SJSA1 (cell line): Measurements from ENCODE around the gene NPIPA8. TPM values are rescaled to one million over a fixed set of nuclear protein-coding genes. Genes with fewer than 3 reads are reported as not detected.
"Not testable (repeated sequence)": the region's sequence is repeated elsewhere in the genome, so short reads cannot be mapped to it uniquely, and the experiment has no call there.

ENCODE experiments used
- DNase-seq, 2 experiments: peaks; one replicate each; pipeline ENCODE4 v3.0.0-alpha.2; 2015 to 2020; ENCODE audit warnings: low spot score in 2 of 2, low read depth in 1 of 2
- H3K27ac ChIP-seq: fragments of 250-450 bp; sonication (Bioruptor Pico); 2 replicates; pipeline ENCODE4 v1.5.1; 2020; ENCODE audit warnings: mild to moderate bottlenecking, moderate library complexity
- H3K27me3 ChIP-seq: fragments of 250-450 bp; sonication (Bioruptor Pico); replicated peaks from 2 replicates; pipeline ENCODE4 v1.5.1; 2020; ENCODE audit warnings: mild to moderate bottlenecking, moderate library complexity
- H3K36me3 ChIP-seq: fragments of 250-450 bp; sonication (Bioruptor Pico); 2 replicates; pipeline ENCODE4 v1.5.1; 2020; ENCODE audit warnings: mild to moderate bottlenecking
- H3K4me1 ChIP-seq: fragments of 250-450 bp; sonication (Bioruptor Pico); replicated peaks from 2 replicates; pipeline ENCODE4 v1.6.1; 2021; ENCODE audit warnings: mild to moderate bottlenecking
- H3K4me3 ChIP-seq: fragments of 250-450 bp; sonication (Bioruptor Pico); 2 replicates; pipeline ENCODE4 v1.5.1; 2020; ENCODE audit warnings: mild to moderate bottlenecking
- H3K9me3 ChIP-seq: fragments of 250-450 bp; sonication (Bioruptor Pico); replicated peaks from 2 replicates; pipeline ENCODE4 v1.5.1; 2020; ENCODE audit warnings: mild to moderate bottlenecking
- total RNA-seq: library from RNA; depleted of rRNA; stranded (reverse); fragments of >200 nt; shearing (Covaris generic); gene quantifications from 2 replicates; pipeline ENCODE4 v1.2.3, GENCODE V29; 2014; rRNA removed

The NPIPA8 gene
- total RNA-seq: 35.6 TPM in 1 of 2 replicates, not detected in the other

GRCh38 chr16:18336636-18337035 is at the start of gene NPIPA8:
Gene NPIPA8 (minus strand): TSS chr16:18336736. CDS start chr16:18332662, 4,074 bp downstream.
- H3K4me1 ChIP-seq: not testable (repeated sequence)

DNA sequence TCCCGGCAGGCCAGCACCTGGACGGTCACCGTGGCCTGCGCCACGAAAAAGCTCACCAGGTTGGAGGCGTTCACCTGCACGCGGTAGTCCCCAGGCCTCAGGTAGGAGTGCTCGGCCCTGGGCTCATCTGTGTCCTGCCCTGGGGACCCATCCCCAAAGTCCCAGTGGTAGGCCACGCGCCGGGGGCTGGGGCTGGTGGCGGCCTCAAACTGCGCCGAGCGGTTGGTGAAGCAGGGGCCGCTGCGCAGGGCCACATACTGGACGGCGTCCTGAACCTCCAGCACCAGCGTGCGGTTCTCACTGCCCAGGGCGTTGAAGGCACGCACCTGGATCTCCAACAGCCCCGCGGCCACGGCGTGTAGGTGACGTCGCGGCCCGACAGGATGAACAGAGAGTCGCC is 48.7 kb upstream of the NPIPA8 start:
- not testable (repeated sequence) for DNase-seq, H3K4me3 ChIP-seq, H3K4me1 ChIP-seq, H3K9me3 ChIP-seq, H3K27ac ChIP-seq, H3K36me3 ChIP-seq, H3K27me3 ChIP-seq

More at GRCh38 chr16:18336636-18337035, at the start of gene NPIPA8:
- H3K36me3 ChIP-seq, H3K27ac ChIP-seq, H3K4me3 ChIP-seq, H3K9me3 ChIP-seq, DNase-seq, H3K27me3 ChIP-seq: not testable (repeated sequence)

DNA sequence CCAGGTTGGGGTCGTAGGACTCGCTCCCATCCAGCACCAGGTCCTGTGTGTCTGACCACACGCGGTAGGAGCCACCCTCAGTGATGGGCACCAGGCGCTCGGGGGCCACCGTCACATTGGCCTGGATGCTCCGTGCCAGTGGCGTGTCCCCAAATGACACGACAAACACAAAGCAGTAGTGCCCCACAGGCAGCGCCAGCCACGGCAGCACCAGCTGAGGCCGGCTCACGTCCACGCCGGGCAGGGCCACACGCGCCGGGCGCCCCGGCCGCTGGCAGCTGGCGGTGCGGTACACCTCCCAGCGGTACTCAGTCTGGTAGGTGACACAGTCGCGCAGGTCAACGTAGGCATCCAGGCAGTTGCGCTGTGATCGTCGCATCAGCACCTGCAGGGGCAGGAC is 48.3 kb upstream of the NPIPA8 start:
- H3K36me3 ChIP-seq, DNase-seq, H3K27me3 ChIP-seq, H3K9me3 ChIP-seq, H3K4me3 ChIP-seq, H3K4me1 ChIP-seq, H3K27ac ChIP-seq: not testable (repeated sequence)

GRCh38 chr16:18384098-18384636 is 47.6 kb upstream of the NPIPA8 start:
- not testable (repeated sequence) for DNase-seq, H3K27ac ChIP-seq, H3K36me3 ChIP-seq, H3K4me3 ChIP-seq, H3K9me3 ChIP-seq, H3K27me3 ChIP-seq, H3K4me1 ChIP-seq

GRCh38 chr16:18382696-18383095 is 46.2 kb upstream of the NPIPA8 start:
- not testable (repeated sequence) for H3K36me3 ChIP-seq, H3K9me3 ChIP-seq, DNase-seq, H3K27ac ChIP-seq, H3K4me3 ChIP-seq, H3K4me1 ChIP-seq, H3K27me3 ChIP-seq

DNA sequence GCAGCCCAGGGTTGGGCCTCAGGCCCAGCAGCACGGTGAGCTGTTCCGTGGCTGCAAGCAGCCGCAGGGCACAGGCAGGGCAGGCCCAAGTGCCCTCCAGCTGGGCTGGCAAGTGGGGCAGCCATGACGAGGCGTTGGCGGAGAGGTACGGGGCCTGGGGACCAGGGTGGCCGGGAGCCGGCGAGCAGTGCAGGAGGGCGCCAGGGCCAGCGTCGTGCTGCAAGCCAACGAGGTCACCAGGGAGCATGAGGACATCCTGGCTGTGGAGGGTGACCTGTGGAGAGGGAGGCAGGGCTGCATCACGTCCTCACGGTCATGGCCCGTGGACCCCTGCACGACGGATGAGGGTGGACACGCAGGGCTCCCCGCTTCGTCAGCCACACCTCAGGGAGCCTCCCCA is 11.2 kb upstream of the NPIPA8 start:
- not testable (repeated sequence) for H3K9me3 ChIP-seq, H3K36me3 ChIP-seq

DNA sequence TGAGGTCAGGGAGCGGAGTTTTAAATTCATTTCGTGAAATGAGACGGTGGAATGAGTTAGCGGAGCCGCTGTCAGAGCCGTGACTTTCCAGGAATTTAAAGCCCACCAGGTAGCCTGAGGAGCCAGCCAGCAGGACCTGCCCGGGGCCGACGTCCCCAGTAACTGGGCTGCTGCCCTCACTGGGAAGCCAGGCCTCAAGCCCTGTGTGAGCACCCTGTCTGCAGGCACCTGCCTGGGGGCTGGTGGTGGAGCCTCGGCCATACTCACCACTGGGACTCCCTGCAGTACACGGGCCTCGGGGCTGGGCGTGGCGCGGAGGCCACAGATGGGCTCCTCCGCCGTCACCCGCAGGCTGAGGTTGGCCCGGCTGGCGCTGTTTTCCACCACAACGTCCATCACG is 10.5 kb upstream of the NPIPA8 start:
- not testable (repeated sequence) for H3K4me3 ChIP-seq, H3K4me1 ChIP-seq, H3K27ac ChIP-seq, H3K9me3 ChIP-seq, H3K27me3 ChIP-seq, H3K36me3 ChIP-seq
- peak in 1 of 2 experiments; percentile 11 for DNase-seq

More for the DNA sequence above, 11.2 kb upstream of the NPIPA8 start:
- not testable (repeated sequence) for H3K27ac ChIP-seq, H3K27me3 ChIP-seq, H3K4me1 ChIP-seq, H3K4me3 ChIP-seq
- peak in 1 of 2 experiments; percentile 31 for DNase-seq

DNA sequence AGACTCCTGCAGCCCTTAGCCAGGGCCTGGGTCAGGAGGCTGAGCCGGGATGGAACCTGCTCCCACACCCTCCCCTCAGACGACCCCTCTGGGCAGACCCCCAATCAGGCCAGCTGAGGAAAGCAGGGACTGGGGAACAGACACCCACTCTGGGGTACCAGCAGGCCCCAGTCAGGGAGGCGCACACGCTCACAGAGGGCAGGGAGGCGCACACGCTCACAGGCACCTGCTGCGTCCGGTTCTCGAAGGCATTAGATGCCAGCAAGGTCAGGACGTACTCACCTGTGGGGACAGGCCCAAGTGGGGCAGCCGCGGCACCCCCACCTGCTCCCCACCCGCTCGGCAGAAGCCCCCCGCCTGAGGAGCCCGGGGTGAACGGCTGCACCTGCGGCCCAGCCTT is 8.1 kb upstream of the NPIPA8 start:
- not testable (repeated sequence) for H3K27ac ChIP-seq, H3K4me3 ChIP-seq, H3K4me1 ChIP-seq, H3K9me3 ChIP-seq, DNase-seq, H3K36me3 ChIP-seq, H3K27me3 ChIP-seq

DNA sequence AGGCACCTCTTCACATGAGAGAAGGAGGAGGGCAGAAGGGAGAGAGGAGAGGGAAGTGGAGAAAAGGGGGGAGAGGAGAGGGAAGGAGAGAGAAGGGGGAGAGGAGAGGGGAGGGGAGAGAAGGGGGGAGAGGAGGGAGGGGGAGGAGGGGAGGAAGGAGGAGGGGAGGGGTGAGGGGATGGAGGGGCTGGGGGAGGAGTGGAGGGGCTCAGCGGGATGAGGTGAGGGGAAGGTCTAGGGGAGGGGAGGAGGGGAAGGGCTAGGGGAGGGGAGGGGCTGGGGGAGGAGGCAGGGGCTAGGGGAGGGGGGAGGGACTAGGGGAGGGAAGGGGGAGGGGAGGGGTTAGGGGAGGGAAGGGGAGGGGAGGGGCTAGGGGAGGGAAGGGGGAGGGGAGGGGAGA is 5.5 kb upstream of the NPIPA8 start:
- not testable (repeated sequence) for H3K4me3 ChIP-seq, H3K4me1 ChIP-seq, H3K36me3 ChIP-seq, H3K9me3 ChIP-seq, DNase-seq, H3K27ac ChIP-seq, H3K27me3 ChIP-seq

- H3K36me3 ChIP-seq, H3K27ac ChIP-seq, DNase-seq, H3K27me3 ChIP-seq, H3K4me3 ChIP-seq, H3K4me1 ChIP-seq, H3K9me3 ChIP-seq: not testable (repeated sequence)
These were observed 5.0 kb upstream of the NPIPA8 start for GRCh38 chr16:18341417-18341960.

GRCh38 chr16:18339210-18339609 is 2.7 kb upstream of the NPIPA8 start:
- peak in 1 of 2 experiments; percentile 17 for DNase-seq
- not testable (repeated sequence) for H3K27me3 ChIP-seq, H3K36me3 ChIP-seq, H3K9me3 ChIP-seq, H3K4me1 ChIP-seq, H3K4me3 ChIP-seq, H3K27ac ChIP-seq

DNA sequence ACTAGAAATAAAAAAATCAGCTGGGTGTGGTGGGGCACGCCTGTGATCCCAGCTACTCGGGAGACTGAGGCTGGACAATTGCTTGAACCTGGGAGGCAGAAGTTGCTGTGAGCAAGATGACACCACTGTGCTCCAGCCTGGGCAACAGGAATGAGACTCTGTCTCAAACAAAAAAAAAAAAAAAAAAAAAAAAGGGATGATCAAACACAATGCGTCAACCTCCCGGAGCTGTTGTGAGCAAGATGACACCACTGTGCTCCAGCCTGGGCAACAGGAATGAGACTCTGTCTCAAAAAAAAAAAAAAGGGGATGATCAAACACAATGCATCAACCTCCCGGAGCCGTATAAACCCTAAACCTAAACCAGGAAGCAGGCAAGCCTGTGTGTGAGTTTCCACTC is 24.7 kb downstream of the NPIPA8 start:
- not testable (repeated sequence) for DNase-seq, H3K36me3 ChIP-seq

DNA sequence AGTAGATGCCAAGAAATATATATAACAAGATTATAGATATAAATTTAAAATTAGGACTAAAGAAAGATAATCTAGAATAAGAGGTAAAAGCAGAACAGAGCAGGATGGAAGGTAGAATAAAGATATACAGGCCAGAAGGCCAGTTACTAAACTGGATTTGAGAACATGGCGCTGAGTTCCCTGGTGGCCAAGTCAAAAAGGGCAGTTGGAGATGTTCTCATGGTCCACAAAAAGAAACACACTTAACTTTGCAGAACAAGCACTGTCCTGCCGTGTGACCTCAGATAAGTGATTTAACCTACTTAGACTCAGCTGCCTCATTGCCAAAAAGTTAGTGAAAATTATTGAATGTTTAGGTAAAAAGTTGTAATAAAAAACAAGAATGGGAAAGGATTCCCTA is 27.4 kb downstream of the NPIPA8 start:
- H3K27me3 ChIP-seq, H3K27ac ChIP-seq, H3K4me1 ChIP-seq, H3K9me3 ChIP-seq, DNase-seq, H3K36me3 ChIP-seq, H3K4me3 ChIP-seq: not testable (repeated sequence)

More for the DNA sequence above, 24.7 kb downstream of the NPIPA8 start:
- not testable (repeated sequence) for H3K27me3 ChIP-seq, H3K4me3 ChIP-seq, H3K27ac ChIP-seq, H3K4me1 ChIP-seq, H3K9me3 ChIP-seq

- H3K27me3 ChIP-seq, H3K36me3 ChIP-seq, H3K4me3 ChIP-seq, H3K4me1 ChIP-seq, DNase-seq, H3K9me3 ChIP-seq, H3K27ac ChIP-seq: not testable (repeated sequence)
These were observed 29.3 kb downstream of the NPIPA8 start for GRCh38 chr16:18307241-18307640.

GRCh38 chr16:18306066-18306465 is 30.5 kb downstream of the NPIPA8 start:
- not testable (repeated sequence) for H3K27ac ChIP-seq, H3K36me3 ChIP-seq, H3K4me3 ChIP-seq

More at GRCh38 chr16:18306066-18306465, 30.5 kb downstream of the NPIPA8 start:
- not testable (repeated sequence) for H3K27me3 ChIP-seq, H3K4me1 ChIP-seq, H3K9me3 ChIP-seq, DNase-seq
